NT2/D1 (cell line): Measurements from ENCODE around the gene GLYAT.

Source experiments
- SUZ12 ChIP-seq: IDR thresholded peaks from 2 replicates; pipeline ENCODE4 v1.6.1; 2011; ENCODE audit not compliant: insufficient read length, insufficient read depth; ENCODE audit errors: extremely low read depth
- YY1 ChIP-seq: IDR thresholded peaks from 2 replicates; pipeline ENCODE4 v1.6.1; 2011; ENCODE audit not compliant: insufficient read length, insufficient read depth
- ZNF274 ChIP-seq: IDR thresholded peaks from 2 replicates; pipeline ENCODE4 v1.6.1; 2011; ENCODE audit warnings: mild to moderate bottlenecking, low read depth, low read length

DNA sequence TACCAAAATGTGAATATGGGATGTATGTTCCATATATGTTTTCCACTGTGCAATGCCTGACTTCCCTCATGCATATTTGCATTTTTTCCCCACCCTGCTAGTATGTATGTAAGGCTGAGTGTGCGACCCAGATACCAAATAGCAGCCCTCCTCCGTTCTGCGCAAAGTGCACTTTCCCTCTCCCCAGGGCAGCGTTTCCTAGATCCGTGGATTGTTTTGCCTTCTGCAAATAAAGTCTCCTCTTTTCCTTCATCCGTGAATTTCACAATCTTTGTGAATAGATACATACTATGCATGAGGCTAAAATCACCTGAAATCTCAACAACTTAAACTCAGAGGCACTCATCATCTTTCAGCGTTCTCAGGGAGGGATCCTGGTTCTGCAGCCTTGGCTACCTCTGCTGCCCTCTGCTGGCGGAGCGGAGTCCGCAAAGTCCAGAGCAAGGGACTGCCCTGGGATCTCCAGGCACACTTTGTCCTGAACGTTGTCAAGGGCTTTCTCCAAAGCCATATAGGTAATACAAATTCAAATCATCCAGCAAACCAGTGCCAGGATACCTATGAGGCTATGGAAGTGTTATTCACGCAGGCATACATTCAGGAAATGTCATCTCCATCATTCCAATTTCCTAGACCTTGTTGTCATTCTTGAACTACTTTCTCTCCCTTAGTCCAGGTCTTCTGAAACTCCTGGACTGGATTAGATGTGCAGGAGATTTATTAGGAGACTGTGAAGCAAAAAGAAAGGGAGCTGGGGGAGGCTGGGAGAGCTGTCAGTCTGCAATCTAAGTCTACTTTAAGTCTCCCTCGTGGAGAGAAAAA, 56.2 kb downstream of the GLYAT start:
- TF ChIP-seq ZNF274, result no peak
- TF ChIP-seq SUZ12, result no peak
- no peak for TF ChIP-seq YY1
